ENCODE results near the gene EXOC6B.

- TF ChIP-seq, protein P1, sequence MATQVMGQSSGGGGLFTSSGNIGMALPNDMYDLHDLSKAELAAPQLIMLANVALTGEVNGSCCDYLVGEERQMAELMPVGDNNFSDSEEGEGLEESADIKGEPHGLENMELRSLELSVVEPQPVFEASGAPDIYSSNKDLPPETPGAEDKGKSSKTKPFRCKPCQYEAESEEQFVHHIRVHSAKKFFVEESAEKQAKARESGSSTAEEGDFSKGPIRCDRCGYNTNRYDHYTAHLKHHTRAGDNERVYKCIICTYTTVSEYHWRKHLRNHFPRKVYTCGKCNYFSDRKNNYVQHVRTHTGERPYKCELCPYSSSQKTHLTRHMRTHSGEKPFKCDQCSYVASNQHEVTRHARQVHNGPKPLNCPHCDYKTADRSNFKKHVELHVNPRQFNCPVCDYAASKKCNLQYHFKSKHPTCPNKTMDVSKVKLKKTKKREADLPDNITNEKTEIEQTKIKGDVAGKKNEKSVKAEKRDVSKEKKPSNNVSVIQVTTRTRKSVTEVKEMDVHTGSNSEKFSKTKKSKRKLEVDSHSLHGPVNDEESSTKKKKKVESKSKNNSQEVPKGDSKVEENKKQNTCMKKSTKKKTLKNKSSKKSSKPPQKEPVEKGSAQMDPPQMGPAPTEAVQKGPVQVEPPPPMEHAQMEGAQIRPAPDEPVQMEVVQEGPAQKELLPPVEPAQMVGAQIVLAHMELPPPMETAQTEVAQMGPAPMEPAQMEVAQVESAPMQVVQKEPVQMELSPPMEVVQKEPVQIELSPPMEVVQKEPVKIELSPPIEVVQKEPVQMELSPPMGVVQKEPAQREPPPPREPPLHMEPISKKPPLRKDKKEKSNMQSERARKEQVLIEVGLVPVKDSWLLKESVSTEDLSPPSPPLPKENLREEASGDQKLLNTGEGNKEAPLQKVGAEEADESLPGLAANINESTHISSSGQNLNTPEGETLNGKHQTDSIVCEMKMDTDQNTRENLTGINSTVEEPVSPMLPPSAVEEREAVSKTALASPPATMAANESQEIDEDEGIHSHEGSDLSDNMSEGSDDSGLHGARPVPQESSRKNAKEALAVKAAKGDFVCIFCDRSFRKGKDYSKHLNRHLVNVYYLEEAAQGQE (IDR thresholded peaks at IDR 0.05; ENCODE audit: low read depth), result no peak
- TF ChIP-seq RAD21 (IDR thresholded peaks at IDR 0.05; ENCODE audit: low read depth), result no peak
- no peak for TF ChIP-seq ZBTB7A (IDR thresholded peaks at IDR 0.05; ENCODE audit: low read depth)
- TF ChIP-seq NFIC (IDR thresholded peaks at IDR 0.05), result no peak
- no peak for TF ChIP-seq YY1 (IDR thresholded peaks at IDR 0.05; ENCODE audit: low read depth)
- no peak for TF ChIP-seq CEBPB (IDR thresholded peaks at IDR 0.05)
- TF ChIP-seq, protein P2, sequence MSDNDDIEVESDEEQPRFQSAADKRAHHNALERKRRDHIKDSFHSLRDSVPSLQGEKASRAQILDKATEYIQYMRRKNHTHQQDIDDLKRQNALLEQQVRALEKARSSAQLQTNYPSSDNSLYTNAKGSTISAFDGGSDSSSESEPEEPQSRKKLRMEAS (IDR thresholded peaks at IDR 0.05), result no peak
- TF ChIP-seq TAF1 (IDR thresholded peaks at IDR 0.05; ENCODE audit: low read depth), result no peak
- no peak for TF ChIP-seq TCF12 (IDR thresholded peaks at IDR 0.05; ENCODE audit: low read depth)
- TF ChIP-seq FOXM1 (IDR thresholded peaks at IDR 0.05; ENCODE audit: borderline replicate concordance, low read depth), result no peak
- TF ChIP-seq EP300 (IDR thresholded peaks at IDR 0.05; ENCODE audit: borderline replicate concordance), result no peak
- TF ChIP-seq TEAD4 (IDR thresholded peaks at IDR 0.05), result no peak
These were observed 176.0 kb downstream of the EXOC6B start for GRCh38 chr2:72649810-72650209.
